SK-N-SH treated with all-trans-retinoic acid at 6 μM for 48 hours (cell line): ENCODE measurements around the gene CPA5.

Experiments used
- ATAC-seq: fragments of 200-7000 bp; cut with Tn5 transposase; 3 replicates; pipeline ENCODE4 v1.9.1; 2020; ENCODE audit warnings: mild to moderate bottlenecking, moderate library complexity
- ARNTL ChIP-seq: fragments of 450-650 bp; formaldehyde crosslinking; IDR thresholded peaks from 2 replicates; pipeline ENCODE4 v1.5.0; 2020; ENCODE audit warnings: low read depth, mild to moderate bottlenecking, moderate library complexity, borderline replicate concordance
- ESRRG ChIP-seq: fragments of 250-450 bp; sonication (Bioruptor Pico); IDR thresholded peaks from 2 replicates; pipeline ENCODE4 v1.6.1; 2021; ENCODE audit warnings: mild to moderate bottlenecking
- GLIS3 ChIP-seq: fragments of 250-450 bp; sonication (Bioruptor Pico); IDR thresholded peaks from 2 replicates; pipeline ENCODE4 v1.5.0; 2020; ENCODE audit warnings: mild to moderate bottlenecking, moderate library complexity
- ISL1 ChIP-seq: fragments of 250-450 bp; sonication (Bioruptor Pico); IDR thresholded peaks from 2 replicates; pipeline ENCODE4 v2.1.2; 2022; ENCODE audit warnings: mild to moderate bottlenecking, moderate library complexity
- PATZ1 ChIP-seq: fragments of 250-450 bp; sonication (Bioruptor Pico); IDR thresholded peaks from 2 replicates; pipeline ENCODE4 v1.8.0; 2020; ENCODE audit warnings: mild to moderate bottlenecking, moderate library complexity, borderline replicate concordance
- POU6F1 ChIP-seq: fragments of 250-450 bp; sonication (Bioruptor Pico); IDR thresholded peaks from 2 replicates; pipeline ENCODE4 v1.8.0; 2021; ENCODE audit warnings: low read depth, mild to moderate bottlenecking, moderate library complexity, borderline replicate concordance
- PPARA ChIP-seq: fragments of 250-450 bp; sonication (Bioruptor Pico); IDR thresholded peaks from 2 replicates; pipeline ENCODE4 v1.5.0; 2020; ENCODE audit warnings: mild to moderate bottlenecking, borderline replicate concordance
- SNAI2 ChIP-seq: fragments of 250-450 bp; sonication (Bioruptor Pico); IDR thresholded peaks from 2 replicates; pipeline ENCODE4 v1.5.0; 2020; ENCODE audit warnings: mild to moderate bottlenecking, moderate library complexity
- TSHZ2 ChIP-seq: fragments of 250-450 bp; sonication (Bioruptor Pico); IDR thresholded peaks from 2 replicates; pipeline ENCODE4 v1.5.0; 2020; ENCODE audit warnings: mild to moderate bottlenecking, moderate library complexity
- ZFP3 ChIP-seq: fragments of 250-450 bp; sonication (Bioruptor Pico); IDR thresholded peaks from 2 replicates; pipeline ENCODE4 v1.5.0; 2020; ENCODE audit warnings: mild to moderate bottlenecking, moderate library complexity
- ZFP30 ChIP-seq: fragments of 450-650 bp; formaldehyde crosslinking; IDR thresholded peaks from 2 replicates; pipeline ENCODE4 v1.5.0; 2022; ENCODE audit warnings: mild to moderate bottlenecking, moderate library complexity
- ZNF565 ChIP-seq: fragments of 450-650 bp; formaldehyde crosslinking; conservative IDR thresholded peaks from 2 replicates; pipeline ENCODE4 v1.5.0; 2020; ENCODE audit warnings: low read depth, mild to moderate bottlenecking, moderate library complexity
- ZNF70 ChIP-seq: fragments of 450-650 bp; formaldehyde crosslinking; IDR thresholded peaks from 2 replicates; pipeline ENCODE4 v1.5.0; 2020; ENCODE audit warnings: mild to moderate bottlenecking, moderate library complexity
- ZNF8 ChIP-seq: fragments of 450-650 bp; formaldehyde crosslinking; IDR thresholded peaks from 2 replicates; pipeline ENCODE4 v1.5.0; 2020; ENCODE audit warnings: mild to moderate bottlenecking, moderate library complexity
- TF ChIP-seq, protein P1 (sequence below): fragments of 250-450 bp; sonication (Bioruptor Pico); IDR thresholded peaks from 2 replicates; pipeline ENCODE4 v1.5.1; 2021; ENCODE audit warnings: mild to moderate bottlenecking, moderate library complexity

Gene CPA5

GRCh38 chr7:130390486-130390885, 45.9 kb downstream of the CPA5 start:
- TF ChIP-seq ZFP30 (CRISPR knock-in tag) = no peak
- TF ChIP-seq, protein P1, sequence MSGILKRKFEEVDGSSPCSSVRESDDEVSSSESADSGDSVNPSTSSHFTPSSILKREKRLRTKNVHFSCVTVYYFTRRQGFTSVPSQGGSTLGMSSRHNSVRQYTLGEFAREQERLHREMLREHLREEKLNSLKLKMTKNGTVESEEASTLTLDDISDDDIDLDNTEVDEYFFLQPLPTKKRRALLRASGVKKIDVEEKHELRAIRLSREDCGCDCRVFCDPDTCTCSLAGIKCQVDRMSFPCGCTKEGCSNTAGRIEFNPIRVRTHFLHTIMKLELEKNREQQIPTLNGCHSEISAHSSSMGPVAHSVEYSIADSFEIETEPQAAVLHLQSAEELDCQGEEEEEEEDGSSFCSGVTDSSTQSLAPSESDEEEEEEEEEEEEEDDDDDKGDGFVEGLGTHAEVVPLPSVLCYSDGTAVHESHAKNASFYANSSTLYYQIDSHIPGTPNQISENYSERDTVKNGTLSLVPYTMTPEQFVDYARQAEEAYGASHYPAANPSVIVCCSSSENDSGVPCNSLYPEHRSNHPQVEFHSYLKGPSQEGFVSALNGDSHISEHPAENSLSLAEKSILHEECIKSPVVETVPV = no peak
- no peak for TF ChIP-seq ZNF8 (CRISPR knock-in tag)
- no peak for TF ChIP-seq GLIS3
- no peak for TF ChIP-seq POU6F1

DNA sequence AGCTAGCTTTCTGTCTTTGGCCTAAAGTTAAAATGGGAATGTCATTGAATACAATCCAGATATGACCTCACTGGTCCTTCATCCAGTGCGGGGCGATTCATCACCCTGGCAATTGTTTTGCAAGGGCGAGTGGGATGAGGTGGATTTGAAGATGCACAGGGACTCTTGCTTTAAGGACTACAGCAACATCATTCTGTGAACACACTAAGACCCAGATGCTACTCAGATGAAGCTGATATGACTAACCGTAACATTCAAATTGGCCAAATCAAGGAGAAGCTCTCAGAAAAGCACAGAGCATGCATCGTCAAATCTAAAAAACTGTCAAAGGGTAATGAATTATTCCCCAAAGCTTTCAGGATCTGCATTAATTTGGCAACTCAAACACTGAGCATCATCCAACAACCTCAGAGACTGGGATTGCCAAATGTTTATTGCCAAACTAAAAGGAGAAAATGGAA, 48.5 kb downstream of the CPA5 start:
- no peak; the same call in 1 of the 2 replicates for TF ChIP-seq ISL1 (CRISPR knock-in tag)
- TF ChIP-seq SNAI2 (CRISPR knock-in tag) = no peak
- TF ChIP-seq TSHZ2 = no peak
- TF ChIP-seq, protein P1 = no peak
- no peak for TF ChIP-seq PATZ1 (CRISPR knock-in tag)
- TF ChIP-seq ZFP3 (CRISPR knock-in tag) = no peak
- TF ChIP-seq ZNF8 (CRISPR knock-in tag) = no peak
- no peak for TF ChIP-seq ESRRG (CRISPR knock-in tag)
- no peak for ATAC-seq

More at GRCh38 chr7:130390486-130390885, 45.9 kb downstream of the CPA5 start:
- ATAC-seq = no peak

GRCh38 chr7:130393841-130394411, 49.3 kb downstream of the CPA5 start:
- TF ChIP-seq ZFP3 (CRISPR knock-in tag) (no peak), ARNTL (no peak), SNAI2 (CRISPR knock-in tag) (no peak), ZNF565 (CRISPR knock-in tag) (no peak)
- ATAC-seq = no peak

DNA sequence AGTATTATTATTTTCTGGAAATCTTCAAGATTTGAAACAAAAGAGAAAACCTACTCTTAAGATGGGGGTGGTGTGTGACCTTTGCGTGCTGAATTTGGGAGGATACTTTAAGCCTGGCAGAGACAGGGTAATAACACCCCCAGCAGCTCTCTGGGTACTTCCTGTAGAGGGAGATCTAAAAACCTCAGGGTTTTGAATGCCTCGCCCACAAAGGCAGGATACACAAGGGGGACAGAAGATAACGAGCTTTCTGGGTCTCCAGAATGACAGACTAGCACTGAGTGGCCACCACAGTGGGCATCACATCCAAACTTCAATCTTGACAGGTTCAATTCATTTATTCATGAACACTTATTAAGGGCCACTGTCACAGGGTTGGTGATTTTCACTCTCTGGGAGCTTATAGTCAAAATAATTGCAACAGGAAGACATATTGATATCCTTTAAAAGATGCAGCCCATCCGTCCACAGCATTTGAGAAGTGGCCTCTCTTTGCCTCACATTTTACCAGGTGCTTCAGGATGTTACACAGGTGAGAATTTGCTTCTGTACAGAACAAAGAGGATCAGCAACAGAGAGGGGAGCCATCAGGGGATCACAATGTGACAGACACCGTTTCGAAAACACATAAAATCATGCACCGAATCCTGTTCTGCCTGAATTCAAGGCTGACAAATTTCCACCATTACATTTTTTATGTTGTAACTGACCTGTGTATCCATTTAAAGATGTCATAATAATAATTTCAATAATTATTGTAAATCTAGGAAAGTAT, 50.0 kb downstream of the CPA5 start:
- no peak for ATAC-seq
- no peak for TF ChIP-seq ZFP3 (CRISPR knock-in tag)
- TF ChIP-seq ZNF70 (CRISPR knock-in tag) = no peak
- no peak for TF ChIP-seq ESRRG (CRISPR knock-in tag)
- TF ChIP-seq ZFP30 (CRISPR knock-in tag) = no peak
- TF ChIP-seq ZNF565 (CRISPR knock-in tag) = no peak
- TF ChIP-seq SNAI2 (CRISPR knock-in tag) = no peak
- TF ChIP-seq PPARA (CRISPR knock-in tag) = no peak
- TF ChIP-seq PATZ1 (CRISPR knock-in tag) = no peak
